Measurements from ENCODE around the gene KY.

Gene KY

GRCh38 chr3:134619301-134619615, 31.6 kb downstream of the KY start:
- DNase-seq (ENCODE audit: low read depth), result no peak

GRCh38 chr3:134618478-134619300, 32.1 kb downstream of the KY start:
- DNase-seq (ENCODE audit: low read depth), result no peak

- no peak for DNase-seq (ENCODE audit: low read depth)
Measured at GRCh38 chr3:134617608-134618477, 33.0 kb downstream of the KY start.

- DNase-seq (ENCODE audit: low read depth), result no peak
Measured at GRCh38 chr3:134615743-134616142, 35.1 kb downstream of the KY start.

- no peak for DNase-seq (ENCODE audit: low read depth)
Measured at GRCh38 chr3:134614955-134615354, 35.9 kb downstream of the KY start.

GRCh38 chr3:134613006-134613520, 37.8 kb downstream of the KY start:
- no peak for DNase-seq (ENCODE audit: low read depth)

GRCh38 chr3:134611516-134611915, 39.3 kb downstream of the KY start:
- no peak for DNase-seq (ENCODE audit: low read depth)

- DNase-seq (ENCODE audit: low read depth), result no peak
Measured at GRCh38 chr3:134610432-134611385, 40.1 kb downstream of the KY start.

- DNase-seq (ENCODE audit: low read depth), result no peak
Measured at GRCh38 chr3:134609821-134610431, 40.9 kb downstream of the KY start.

- no peak for DNase-seq (ENCODE audit: low read depth)
Measured at GRCh38 chr3:134608771-134609435, 41.9 kb downstream of the KY start.

- DNase-seq (ENCODE audit: low read depth), result no peak
Measured at GRCh38 chr3:134608023-134608770, 42.6 kb downstream of the KY start.

- DNase-seq (ENCODE audit: low read depth), result no peak
Measured at GRCh38 chr3:134607054-134608022, 43.5 kb downstream of the KY start.

- DNase-seq (ENCODE audit: low read depth), result no peak
Measured at GRCh38 chr3:134606033-134607025, 44.5 kb downstream of the KY start.

GRCh38 chr3:134605556-134605955, 45.3 kb downstream of the KY start:
- DNase-seq (ENCODE audit: low read depth), result no peak

- no peak for DNase-seq (ENCODE audit: low read depth)
Measured at GRCh38 chr3:134603956-134604355, 46.9 kb downstream of the KY start.

GRCh38 chr3:134603480-134603879, 47.3 kb downstream of the KY start:
- DNase-seq (ENCODE audit: low read depth), result no peak

GRCh38 chr3:134602440-134602814, 48.4 kb downstream of the KY start:
- no peak for DNase-seq (ENCODE audit: low read depth)

Measured in stimulated activated CD8-positive, alpha-beta memory T cell treated with anti-CD3 and anti-CD28 coated beads, Interleukin-4, amount 100 ng/mL, for 24 hours (primary cell).